T1000 (cell line): ENCODE results near the gene IL21R.
A peak's percentile ranks its signal among the peaks of the same experiment; 100 is the strongest.

Experiments
- DNase-seq: peaks from one replicate; lab custom pipeline; 2025; ENCODE audit warnings: mixed read lengths; lab: John Stamatoyannopoulos, UW

IL21R gene

DNA sequence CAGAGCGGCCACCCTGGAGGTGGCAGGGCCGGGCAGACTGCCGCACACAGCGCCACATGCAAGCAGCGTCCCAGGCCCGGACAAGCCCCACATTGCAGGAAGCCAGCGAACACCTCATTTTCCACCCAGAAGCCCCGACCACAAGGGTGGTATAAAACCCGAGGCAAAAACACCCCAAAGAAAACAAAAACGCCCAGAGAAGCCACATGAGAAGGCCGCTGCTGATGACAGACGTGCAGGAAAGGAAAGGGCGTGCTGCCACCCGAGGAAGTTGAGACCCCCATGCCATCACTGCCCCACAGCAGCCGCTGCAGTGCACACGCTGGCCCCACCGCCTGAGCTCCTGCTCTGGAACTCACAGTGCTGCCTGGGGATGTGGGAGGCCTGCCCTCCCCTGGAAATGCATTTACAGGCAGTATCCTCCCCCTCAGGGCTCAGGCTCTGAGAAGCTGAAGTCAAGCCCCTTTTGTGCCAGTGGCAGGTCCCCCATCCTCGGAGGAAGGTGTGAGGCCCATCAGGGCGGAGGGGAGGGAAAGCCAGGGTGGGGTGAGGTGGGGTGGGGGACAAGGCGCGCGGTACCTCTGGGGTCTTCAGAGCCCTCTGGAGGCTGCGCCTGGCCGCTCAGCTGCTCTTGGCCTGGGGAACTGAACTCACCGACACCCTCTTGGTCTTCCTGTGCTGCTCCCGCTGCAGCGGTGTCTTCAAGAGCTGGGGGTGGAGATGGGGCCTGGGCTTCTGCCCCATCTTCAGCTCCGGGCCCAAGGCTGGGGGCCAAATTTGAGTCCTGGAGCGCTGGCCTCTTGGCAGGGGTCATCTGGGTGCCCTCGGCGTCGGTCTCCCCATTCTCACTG is 62.0 kb downstream of the IL21R start:
- no peak for DNase-seq

DNA sequence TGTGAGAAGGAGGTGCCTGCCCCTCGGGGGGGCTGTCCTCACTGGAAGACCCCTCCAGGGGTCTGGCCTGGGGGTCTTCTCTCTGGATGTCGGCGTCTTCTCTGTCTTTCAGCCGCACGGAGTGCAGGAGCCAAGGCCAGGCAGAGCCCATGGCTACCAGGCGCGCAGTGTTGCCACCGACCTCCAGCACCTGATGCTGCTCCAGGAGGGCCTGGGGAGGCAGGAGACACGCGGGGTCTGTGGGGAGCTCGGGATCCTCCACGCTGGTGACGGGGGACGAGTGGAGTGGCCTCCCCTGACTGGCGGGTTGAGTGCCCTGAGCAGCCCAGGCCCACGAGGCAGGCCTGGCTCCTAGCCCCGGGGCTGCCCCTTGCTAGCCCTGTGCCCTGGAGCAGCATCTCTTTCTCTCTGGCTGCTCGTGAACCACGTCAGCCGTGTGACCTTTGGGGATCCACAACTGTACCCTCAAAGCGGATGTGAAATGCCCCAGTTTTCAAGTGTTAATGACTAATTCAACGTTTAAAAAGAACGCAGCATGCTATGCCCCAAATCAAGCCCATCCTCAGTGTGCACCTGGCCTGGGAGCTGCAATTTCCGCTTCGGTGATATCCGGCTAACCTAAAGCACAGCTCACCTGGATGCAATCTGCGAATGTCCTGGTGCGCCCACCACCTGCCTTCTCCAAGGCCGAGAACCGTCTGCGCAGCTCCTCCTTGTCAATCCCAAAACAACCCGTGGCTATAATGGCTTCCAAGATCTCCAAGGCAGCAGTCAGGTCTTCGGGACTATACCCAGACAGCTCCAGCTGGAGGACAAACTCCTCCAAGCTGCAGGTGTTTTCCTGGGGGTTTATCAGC is 62.9 kb downstream of the IL21R start:
- no peak for DNase-seq

DNA sequence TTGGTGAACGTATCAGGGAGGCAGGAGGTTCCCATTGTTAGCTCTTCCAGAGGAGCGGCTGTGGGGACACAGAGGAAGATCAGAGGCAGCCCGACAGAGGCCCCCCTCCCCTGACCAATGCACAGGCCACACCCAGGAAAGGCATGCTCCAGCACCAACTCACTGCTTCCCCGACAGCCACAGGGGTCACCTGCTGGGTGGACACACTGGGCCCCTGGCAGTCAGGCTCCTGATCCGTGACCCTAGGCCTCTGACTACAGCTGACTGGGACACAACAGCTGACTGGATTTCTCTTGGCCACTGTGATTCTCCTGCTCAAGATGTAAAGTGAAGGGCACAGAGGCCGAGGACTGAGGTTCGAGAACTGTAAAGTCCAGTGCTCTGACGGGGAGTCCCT is 63.5 kb downstream of the IL21R start:
- DNase-seq: no peak

GRCh38 chr16:27468941-27469531 is 67.1 kb downstream of the IL21R start:
- no peak for DNase-seq

- no peak for DNase-seq
These were observed 68.8 kb downstream of the IL21R start for GRCh38 chr16:27470567-27471431.

GRCh38 chr16:27471661-27472060 is 69.7 kb downstream of the IL21R start:
- no peak for DNase-seq

GRCh38 chr16:27472091-27473020 is 70.4 kb downstream of the IL21R start:
- no peak for DNase-seq

- no peak for DNase-seq
These were observed 71.3 kb downstream of the IL21R start for GRCh38 chr16:27473101-27473900.

- no peak for DNase-seq
These were observed 72.1 kb downstream of the IL21R start for GRCh38 chr16:27474041-27474440.

- DNase-seq: no peak
These were observed 72.9 kb downstream of the IL21R start for GRCh38 chr16:27474921-27475320.

DNA sequence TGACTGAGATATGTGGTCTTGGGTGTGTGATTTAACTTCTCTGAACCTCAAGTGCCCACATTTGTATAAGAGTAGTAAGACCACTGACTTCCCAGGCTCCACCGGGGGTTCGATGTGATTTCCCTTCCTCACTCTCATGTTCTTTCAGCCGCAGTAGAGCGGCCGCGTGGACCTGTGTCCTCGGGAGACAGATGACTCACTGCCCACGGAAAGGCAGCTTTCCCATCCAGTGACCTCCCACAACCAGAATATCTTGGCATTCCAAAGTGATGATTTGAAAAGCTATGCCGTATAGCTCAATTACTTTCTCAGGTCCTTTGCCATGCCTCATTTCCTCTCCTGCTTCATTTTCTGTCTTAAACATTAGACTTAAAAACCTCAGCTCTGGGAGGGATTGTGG is 73.6 kb downstream of the IL21R start:
- DNase-seq: peak; percentile 43

- DNase-seq: no peak
These were observed 74.3 kb downstream of the IL21R start for GRCh38 chr16:27476240-27476639.

GRCh38 chr16:27480761-27481160 is 78.8 kb downstream of the IL21R start:
- DNase-seq: no peak

DNA sequence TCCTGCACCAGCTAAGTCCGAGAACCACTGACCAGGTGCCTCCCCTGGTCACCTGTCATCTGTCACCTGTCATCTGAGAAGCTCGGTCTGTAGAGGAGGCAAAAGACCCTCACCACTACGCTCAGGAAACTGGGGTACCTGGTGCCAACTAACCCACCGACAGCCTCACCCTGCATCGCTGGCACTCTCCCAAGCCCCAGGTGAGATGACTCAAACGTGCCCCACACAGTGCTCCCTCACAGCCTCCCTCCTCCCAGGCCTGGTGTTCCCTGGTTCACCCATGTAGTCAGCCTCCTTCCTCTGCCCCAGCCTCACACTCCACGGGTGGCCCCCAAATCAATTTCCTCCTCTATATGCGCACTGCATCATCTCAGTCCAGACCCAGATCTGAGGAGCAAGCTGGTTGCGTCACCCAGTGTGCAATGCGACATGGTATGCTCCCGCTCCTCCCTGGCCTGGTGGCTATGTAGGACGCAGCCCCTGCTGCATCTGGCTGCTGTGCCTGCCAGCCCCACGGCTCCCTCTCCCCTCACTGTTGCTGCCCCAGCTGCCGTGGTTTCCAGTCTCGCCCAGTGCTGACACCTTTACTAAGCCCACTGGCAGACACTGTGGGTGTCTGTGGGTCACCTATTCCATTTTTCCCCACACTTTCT is 79.4 kb downstream of the IL21R start:
- no peak for DNase-seq

DNA sequence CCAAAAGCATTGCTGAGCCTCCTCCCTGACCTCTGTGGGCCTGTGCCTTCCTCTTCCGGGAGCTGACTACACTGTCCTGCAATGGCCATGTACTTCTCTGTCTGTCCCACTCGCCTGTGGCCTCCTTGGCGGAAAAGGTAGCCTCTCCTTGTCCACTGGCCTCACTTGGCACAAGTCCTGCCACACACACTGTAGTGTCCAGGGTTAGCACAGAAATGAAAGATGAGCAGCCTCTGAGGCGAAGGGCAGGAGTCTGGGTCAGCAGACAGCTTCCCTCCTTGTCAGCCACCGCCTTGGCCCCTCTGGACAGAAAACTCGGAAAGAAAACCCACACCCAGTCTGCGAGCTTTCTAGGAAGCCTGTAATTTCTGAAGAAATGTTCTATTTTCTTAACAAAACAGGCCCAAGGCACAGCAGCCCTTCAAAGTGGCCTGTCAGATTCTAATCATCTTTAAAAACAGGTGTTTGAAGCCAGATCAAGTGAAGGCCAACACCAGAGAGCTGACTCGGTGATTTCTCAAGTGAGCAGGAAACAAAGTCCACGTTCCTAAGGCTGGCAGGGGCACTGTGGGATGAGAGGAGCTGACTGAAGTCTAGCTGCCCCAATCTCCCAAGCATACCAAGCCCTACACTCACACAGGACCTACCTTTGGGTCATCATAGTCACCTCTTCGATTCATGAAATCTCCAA is 80.6 kb downstream of the IL21R start:
- no peak for DNase-seq

DNA sequence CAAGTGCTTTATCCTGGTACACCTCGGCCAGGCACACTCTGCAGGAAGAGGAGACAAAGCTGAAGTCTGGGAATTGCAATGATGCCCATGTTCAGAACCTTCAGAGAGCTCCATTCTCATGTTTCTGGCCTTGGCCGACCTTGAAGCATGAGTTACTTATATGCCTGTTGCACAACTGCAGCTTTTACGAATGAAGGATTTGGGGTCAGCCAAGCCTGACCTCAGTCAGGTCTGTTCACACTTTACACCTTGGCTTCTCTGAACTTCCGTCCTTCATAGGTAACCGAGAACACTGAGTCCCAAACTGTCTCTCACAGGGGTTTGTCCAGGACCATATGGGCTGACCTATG is 81.1 kb downstream of the IL21R start:
- no peak for DNase-seq

DNA sequence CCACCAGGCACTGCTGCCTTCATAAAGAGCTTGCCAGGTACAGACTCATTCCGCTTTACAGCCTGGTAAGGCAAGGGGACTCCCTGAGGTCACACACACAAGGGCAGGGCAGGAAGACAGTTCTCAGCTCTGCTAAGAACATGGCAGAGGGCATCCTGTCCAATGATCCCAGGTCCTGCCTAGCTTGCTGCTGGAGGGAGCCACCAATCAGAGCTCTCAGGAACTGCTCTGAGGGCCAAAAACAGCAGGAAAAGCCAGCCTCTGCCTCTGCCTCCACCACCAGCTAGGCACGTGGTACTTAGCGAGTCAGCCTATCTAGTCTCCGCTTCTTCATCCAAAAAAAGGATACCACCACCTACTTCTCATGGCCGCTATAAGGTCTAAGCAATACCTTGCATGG is 81.7 kb downstream of the IL21R start:
- DNase-seq: no peak

DNA sequence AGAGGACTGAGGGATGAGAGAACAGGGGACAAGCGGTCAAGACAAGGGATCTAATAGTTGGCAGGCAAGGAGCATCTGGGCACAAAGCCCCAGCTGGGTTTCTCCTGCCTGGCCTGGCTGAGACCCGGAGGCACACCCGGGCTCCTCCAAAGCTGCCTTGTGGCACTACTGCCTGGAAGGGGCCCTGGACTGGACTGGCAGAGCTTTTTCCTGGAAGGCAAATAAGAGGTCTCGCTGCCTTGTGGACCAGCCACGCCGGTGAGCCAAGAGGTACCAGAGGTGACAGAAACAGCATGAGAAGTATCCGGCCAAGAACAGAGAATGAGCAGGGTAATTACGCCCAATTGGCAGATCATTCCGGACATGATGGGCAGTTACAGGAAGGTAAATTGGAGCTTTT is 83.2 kb downstream of the IL21R start:
- no peak for DNase-seq

- no peak for DNase-seq
These were observed 83.8 kb downstream of the IL21R start for GRCh38 chr16:27485811-27486210.
